DOHH2 (cell line): ENCODE data around the gene PDHX.

ENCODE experiments used
- H3F3A ChIP-seq: fragments of 200-600 bp; sonication (generic), shearing (Covaris generic); 2 replicates; pipeline ENCODE4 v1.6.0; 2016; ENCODE audit warnings: antibody characterized with exemption, mild to moderate bottlenecking; ENCODE audit not compliant: control insufficient read depth, insufficient read depth
- H3K27ac ChIP-seq: fragments of 200-600 bp; sonication (generic); 2 replicates; pipeline ENCODE4 v1.5.1; 2014; ENCODE audit warnings: low read depth, mild to moderate bottlenecking, low read length, moderate library complexity
- H3K27me3 ChIP-seq: fragments of 200-600 bp; sonication (generic); 2 replicates; pipeline ENCODE4 v1.6.1; 2014; ENCODE audit warnings: mild to moderate bottlenecking, low read length, mixed read lengths; ENCODE audit not compliant: control insufficient read depth
- H3K36me3 ChIP-seq: fragments of 200-600 bp; sonication (generic); 2 replicates; pipeline ENCODE4 v1.6.1; 2014; ENCODE audit warnings: mild to moderate bottlenecking, low read length, moderate library complexity, mixed read lengths; ENCODE audit not compliant: control insufficient read depth
- H3K4me1 ChIP-seq: fragments of 200-600 bp; sonication (generic); 2 replicates; pipeline ENCODE4 v1.6.1; 2014; ENCODE audit warnings: mild to moderate bottlenecking, low read length, mixed read lengths; ENCODE audit not compliant: control insufficient read depth
- H3K4me2 ChIP-seq: fragments of 200-600 bp; sonication (generic); 2 replicates; pipeline ENCODE4 v1.6.0; 2014; ENCODE audit warnings: mild to moderate bottlenecking, low read length, moderate library complexity
- H3K4me3 ChIP-seq: fragments of 200-600 bp; sonication (generic); 2 replicates; pipeline ENCODE4 v1.5.1; 2014; ENCODE audit warnings: mild to moderate bottlenecking, low read length, mixed read lengths
- H3K79me2 ChIP-seq: fragments of 200-600 bp; sonication (generic); 2 replicates; pipeline ENCODE4 v1.6.1; 2014; ENCODE audit warnings: mild to moderate bottlenecking, low read length, mixed read lengths; ENCODE audit not compliant: control insufficient read depth
- H3K9me2 ChIP-seq: fragments of 200-600 bp; sonication (generic); replicated peaks from 2 replicates; pipeline ENCODE4 v1.6.1; 2014; ENCODE audit warnings: mild to moderate bottlenecking, low read length, mixed read lengths; ENCODE audit not compliant: control insufficient read depth
- H3K9me3 ChIP-seq: fragments of 200-600 bp; sonication (generic); 2 replicates; pipeline ENCODE4 v1.6.1; 2014; ENCODE audit warnings: antibody characterized with exemption, low read length, mixed read lengths; ENCODE audit not compliant: control insufficient read depth, insufficient read depth
- H4K20me1 ChIP-seq: fragments of 200-600 bp; sonication (generic); 2 replicates; pipeline ENCODE4 v1.6.0; 2014; ENCODE audit warnings: low read depth, mild to moderate bottlenecking, antibody characterized with exemption, low read length, moderate library complexity; ENCODE audit not compliant: control insufficient read depth, insufficient read depth
- EZH2phosphoT487 ChIP-seq: fragments of 200-600 bp; sonication (generic); IDR thresholded peaks from 2 replicates; pipeline ENCODE4 v1.6.1; 2017; ENCODE audit warnings: borderline replicate concordance, mild to moderate bottlenecking, antibody characterized with exemption, low read length, moderate library complexity, mixed read lengths
- TF ChIP-seq, protein P1 (sequence below): fragments of 200-600 bp; sonication (generic); IDR thresholded peaks from one replicate; pipeline ENCODE4 v1.5.1; 2014; ENCODE audit warnings: antibody characterized with exemption, mild to moderate bottlenecking, low read depth, low read length; ENCODE audit not compliant: poor library complexity, severe bottlenecking

Gene PDHX

GRCh38 chr11:34874202-34874601 is 42.2 kb upstream of the PDHX start:
- no peaks in the 10 kb centered on the region for H3K9me3 ChIP-seq
- H3F3A ChIP-seq, result no peaks in the 10 kb centered on the region
- H3K4me1 ChIP-seq, result no peaks in the 10 kb centered on the region
- no peak overlapping the region for H3K4me3 ChIP-seq
- no peaks in the 10 kb centered on the region for H3K36me3 ChIP-seq
- no peaks in the 10 kb centered on the region for H3K9me2 ChIP-seq
- H3K27me3 ChIP-seq, result no peaks in the 10 kb centered on the region
- H4K20me1 ChIP-seq, result no peaks in the 10 kb centered on the region
- H3K27ac ChIP-seq, result no peak overlapping the region
- TF ChIP-seq, protein P1, sequence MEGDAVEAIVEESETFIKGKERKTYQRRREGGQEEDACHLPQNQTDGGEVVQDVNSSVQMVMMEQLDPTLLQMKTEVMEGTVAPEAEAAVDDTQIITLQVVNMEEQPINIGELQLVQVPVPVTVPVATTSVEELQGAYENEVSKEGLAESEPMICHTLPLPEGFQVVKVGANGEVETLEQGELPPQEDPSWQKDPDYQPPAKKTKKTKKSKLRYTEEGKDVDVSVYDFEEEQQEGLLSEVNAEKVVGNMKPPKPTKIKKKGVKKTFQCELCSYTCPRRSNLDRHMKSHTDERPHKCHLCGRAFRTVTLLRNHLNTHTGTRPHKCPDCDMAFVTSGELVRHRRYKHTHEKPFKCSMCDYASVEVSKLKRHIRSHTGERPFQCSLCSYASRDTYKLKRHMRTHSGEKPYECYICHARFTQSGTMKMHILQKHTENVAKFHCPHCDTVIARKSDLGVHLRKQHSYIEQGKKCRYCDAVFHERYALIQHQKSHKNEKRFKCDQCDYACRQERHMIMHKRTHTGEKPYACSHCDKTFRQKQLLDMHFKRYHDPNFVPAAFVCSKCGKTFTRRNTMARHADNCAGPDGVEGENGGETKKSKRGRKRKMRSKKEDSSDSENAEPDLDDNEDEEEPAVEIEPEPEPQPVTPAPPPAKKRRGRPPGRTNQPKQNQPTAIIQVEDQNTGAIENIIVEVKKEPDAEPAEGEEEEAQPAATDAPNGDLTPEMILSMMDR, result no peak
- TF ChIP-seq EZH2phosphoT487, result no peak
- H3K4me2 ChIP-seq, result no peak overlapping the region
- no peaks in the 10 kb centered on the region for H3K79me2 ChIP-seq

DNA sequence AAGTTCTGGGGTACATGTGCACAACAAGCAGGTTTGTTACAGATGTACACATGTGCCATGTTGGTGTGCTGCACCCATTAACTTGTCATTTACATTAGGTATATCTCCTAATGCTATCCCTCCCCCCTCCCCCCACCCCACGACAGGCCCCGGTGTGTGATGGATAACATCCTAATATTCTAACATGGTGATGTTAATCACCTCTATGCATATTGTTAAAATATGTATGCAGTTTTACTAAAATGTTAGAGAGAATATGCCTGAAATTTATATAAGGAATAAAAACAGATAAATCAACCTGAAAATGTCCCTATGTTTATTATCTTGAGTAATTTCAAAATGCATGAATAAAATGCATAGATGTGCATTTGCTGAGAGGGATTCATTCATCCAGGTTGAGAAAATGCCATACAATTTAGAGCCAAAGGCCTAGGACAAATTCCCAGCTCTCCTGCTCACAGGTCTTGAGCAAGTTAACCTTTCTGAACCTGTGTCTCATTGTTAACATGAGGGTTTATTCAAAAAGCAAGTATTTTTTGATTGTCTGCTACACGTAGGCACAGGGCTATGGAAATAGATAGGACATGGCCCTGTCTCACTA is 38.9 kb upstream of the PDHX start:
- H3K9me2 ChIP-seq, result no peaks in the 10 kb centered on the region
- no peaks in the 10 kb centered on the region for H4K20me1 ChIP-seq
- TF ChIP-seq EZH2phosphoT487, result no peak
- TF ChIP-seq, protein P1, result no peak
- peaks cover 5% of the 10 kb centered on the region; the same call in 1 of the 2 replicates for H3K36me3 ChIP-seq
- H3F3A ChIP-seq, result no peaks in the 10 kb centered on the region
- H3K27ac ChIP-seq, result no peak overlapping the region
- no peaks in the 10 kb centered on the region for H3K27me3 ChIP-seq
- H3K79me2 ChIP-seq, result no peaks in the 10 kb centered on the region
- H3K4me3 ChIP-seq, result no peak overlapping the region
- H3K9me3 ChIP-seq, result no peaks in the 10 kb centered on the region
- H3K4me1 ChIP-seq, result no peaks in the 10 kb centered on the region
- H3K4me2 ChIP-seq, result no peak overlapping the region

- H3K9me2 ChIP-seq, result no peaks in the 10 kb centered on the region
- TF ChIP-seq, protein P1, result no peak
- no peak for TF ChIP-seq EZH2phosphoT487
- no peaks in the 10 kb centered on the region for H3F3A ChIP-seq
- H3K27ac ChIP-seq, result no peak overlapping the region
- H4K20me1 ChIP-seq, result no peaks in the 10 kb centered on the region
- H3K4me2 ChIP-seq, result no peak overlapping the region
- no peaks in the 10 kb centered on the region for H3K79me2 ChIP-seq
- H3K27me3 ChIP-seq, result no peaks in the 10 kb centered on the region
- H3K9me3 ChIP-seq, result no peaks in the 10 kb centered on the region
- peaks cover 10% of the 10 kb centered on the region for H3K36me3 ChIP-seq
- no peaks in the 10 kb centered on the region for H3K4me1 ChIP-seq
- H3K4me3 ChIP-seq, result no peak overlapping the region
These were observed 34.5 kb upstream of the PDHX start for GRCh38 chr11:34881900-34882299.

GRCh38 chr11:34886609-34887008 is 29.8 kb upstream of the PDHX start:
- Histone ChIP-seq H3K79me2 (no peaks in the 10 kb centered on the region), H3K27me3 (no peaks in the 10 kb centered on the region), H3K27ac (no peak overlapping the region), H3K9me2 (no peaks in the 10 kb centered on the region), H3F3A (no peaks in the 10 kb centered on the region), H3K4me2 (no peak overlapping the region), H3K9me3 (no peaks in the 10 kb centered on the region), H3K4me3 (no peak overlapping the region), H3K4me1 (no peaks in the 10 kb centered on the region), H4K20me1 (no peaks in the 10 kb centered on the region), H3K36me3 (peaks cover 21% of the 10 kb centered on the region)
- TF ChIP-seq EZH2phosphoT487, result no peak
- TF ChIP-seq, protein P1, result no peak
